Psoas muscle (tissue), 8 donors: ENCODE data around the gene C4BPB. TPM values are rescaled to one million over a fixed set of nuclear protein-coding genes. Genes with fewer than 3 reads are reported as not detected.
A peak's percentile ranks its signal among the peaks of the same experiment; 100 is the strongest.

Source experiments
- ATAC-seq, 4 donors: fragments of 200-7000 bp; cut with Tn5 transposase; one replicate each; pipeline ENCODE4 v1.9.1; 2020; ENCODE audit warnings: moderate library complexity in 3 of 4, mild to moderate bottlenecking in 2 of 4
- DNase-seq, 2 donors: peaks; one replicate each; pipeline ENCODE4 v3.0.0-alpha.2; 2020
- H3K27ac ChIP-seq: fragments of 200-600 bp; one replicate; pipeline ENCODE4 v1.8.0; 2022
- H3K27me3 ChIP-seq, 3 donors: fragments of 200-600 bp in 1 of 3; one replicate each; pipeline versions ENCODE4 v1.6.1 to v1.8.0; 2013 to 2022; ENCODE audit warnings: low read length in 2 of 3, mild to moderate bottlenecking in 2 of 3, moderate library complexity in 1 of 3; ENCODE audit not compliant: insufficient read depth in 3 of 3
- H3K36me3 ChIP-seq, 2 donors: fragments of 200-600 bp in 1 of 2; one replicate each; pipeline versions ENCODE4 v1.6.1 to v1.8.0; 2013 to 2022; ENCODE audit warnings: low read depth in 1 of 2, mild to moderate bottlenecking in 1 of 2, moderate library complexity in 1 of 2; ENCODE audit not compliant: insufficient read depth in 1 of 2
- H3K4me1 ChIP-seq: fragments of 200-600 bp; one replicate; pipeline ENCODE4 v1.8.0; 2022
- H3K4me3 ChIP-seq: fragments of 200-600 bp; one replicate; pipeline ENCODE4 v1.8.0; 2022; ENCODE audit warnings: mild to moderate bottlenecking
- H3K9me3 ChIP-seq: fragments of 200-600 bp; one replicate; pipeline ENCODE4 v1.8.0; 2022
- CTCF ChIP-seq: fragments of 200-600 bp; IDR thresholded peaks from one replicate; pipeline ENCODE4 v1.8.0; 2022; ENCODE audit warnings: antibody characterized with exemption
- WGBS, 3 donors: extraction: QIAGEN DNeasy Blood & Tissue Kit; methylation state at CpG; one replicate each; pipeline versions ENCODE4 v1.1.6 to v1.1.7; 2013; 5-methylcytosine and 5-hydroxymethylcytosine counted together
- intact Hi-C, 2 donors: fragments of 100-400 bp; cut with DNase I; formaldehyde crosslinking; loops; one replicate each; pipeline versions ENCODE4 v1.11.0 to v1.14.2; 2022
- polyA plus RNA-seq, 3 donors: library from polyadenylated mRNA; stranded (reverse); fragments of 200-250 nt; gene quantifications; one replicate each; pipeline ENCODE4 v1.2.3, GENCODE V29; 2013
- total RNA-seq, 4 donors: library from RNA; stranded (reverse); fragmentation: NEBNext Ultra II Directional in 2 of 4; extraction: Animal tissue kit (Norgen Biotek cat#: 25700) in 2 of 4; gene quantifications; one replicate each; pipeline versions ENCODE4 v1.2.1 to v1.2.4, GENCODE V29; 2021 to 2023
- donor health status: healthy with polysubstance abuse.
- donor health status: DM: no; HTN: no; CAD: no; lungs with moderate emphysema.
- donor health status: Bipolar disorder and iron deficiency.
- donor health status: healthy.
- donor health status: DM: yes; HTN: yes; CAD: no.
- donor health status: DM: no; HTN: no; CAD: no.
- donor health status: DM: no; HTN: no; CAD: no.
- donor health status: DM: yes; HTN: yes; CAD: no.

The C4BPB gene
- total and polyA plus RNA-seq, 7 donors = 0.08 to 0.48 (median 0.25) TPM; not detected in 2

GRCh38 chr1:207058878-207059867 lies 29.5 kb upstream of the C4BPB start:
- H3K36me3 ChIP-seq = peaks cover 4 to 37% of the 10 kb centered on the region in 2 donors
- H3K4me1 ChIP-seq = peaks cover 9% of the 10 kb centered on the region
- intact Hi-C loops = no loop called here
- H3K4me3 ChIP-seq = peak overlapping the region; percentile 34
- DNase-seq (no peak), ATAC-seq (peak; percentile 74 to 82 (median 78))
- H3K9me3 ChIP-seq = no peaks in the 10 kb centered on the region
- no peak for TF ChIP-seq CTCF
- H3K27me3 ChIP-seq = no peaks in the 10 kb centered on the region
- 37 to 59% (median 47%) methylated on average over 6 of the region's 6 CpGs for WGBS, 3 donors
- peak overlapping the region; percentile 84 for H3K27ac ChIP-seq

- 60 to 66% (median 62%) methylated on average over 4 of the region's 4 CpGs for WGBS, 3 donors
- ATAC-seq = no peak
- Histone ChIP-seq H3K27me3 (no peaks in the 10 kb centered on the region), H3K27ac (peak overlapping the region; percentile 84), H3K36me3 (peaks cover 4 to 38% of the 10 kb centered on the region in 2 donors), H3K4me3 (peak overlapping the region; percentile 34), H3K4me1 (peaks cover 9% of the 10 kb centered on the region), H3K9me3 (no peaks in the 10 kb centered on the region)
- intact Hi-C loops = no loop called here
- no peak for TF ChIP-seq CTCF
- DNase-seq = no peak
Measured at GRCh38 chr1:207059881-207060280, 28.8 kb upstream of the C4BPB start.

GRCh38 chr1:207060596-207060995 lies 28.1 kb upstream of the C4BPB start:
- no peak for DNase-seq
- Histone ChIP-seq H3K4me1 (peaks cover 9% of the 10 kb centered on the region), H3K27ac (no peak overlapping the region), H3K9me3 (no peaks in the 10 kb centered on the region), H3K4me3 (no peak overlapping the region), H3K27me3 (no peaks in the 10 kb centered on the region), H3K36me3 (peaks cover 4 to 45% of the 10 kb centered on the region in 2 donors)
- no peak for TF ChIP-seq CTCF
- intact Hi-C loops = no loop called here
- ATAC-seq = no peak
- 72 to 93% (median 88%) methylated on average over 3 of the region's 3 CpGs for WGBS, 3 donors

- peaks cover 9% of the 10 kb centered on the region for H3K4me1 ChIP-seq
- H3K36me3 ChIP-seq = peaks cover 4 to 58% of the 10 kb centered on the region in 2 donors
Measured at GRCh38 chr1:207062058-207062457, 26.6 kb upstream of the C4BPB start.

More at GRCh38 chr1:207062058-207062457, 26.6 kb upstream of the C4BPB start:
- no peak for ATAC-seq
- intact Hi-C loops = no loop called here
- Histone ChIP-seq H3K9me3 (no peaks in the 10 kb centered on the region), H3K27me3 (no peaks in the 10 kb centered on the region), H3K4me3 (no peak overlapping the region), H3K27ac (no peak overlapping the region)
- TF ChIP-seq CTCF = no peak
- DNase-seq = no peak
- 88 to 100% (median 98%) methylated on average over 1 of the region's 1 CpG for WGBS, 3 donors
